Fibroblast of skin of scalp (primary cell): ENCODE measurements around the gene SNRPN. TPM values are rescaled to one million over a fixed set of nuclear protein-coding genes. Genes with fewer than 3 reads are reported as not detected.
"Not testable (repeated sequence)": the region's sequence is repeated elsewhere in the genome, so short reads cannot be mapped to it uniquely, and the experiment has no call there.

Source experiments
- DNase-seq: peaks from one replicate; pipeline ENCODE4 v3.0.0-alpha.2; 2013
- polyA plus RNA-seq, 2 experiments: library from polyadenylated mRNA; unstranded; fragments of 120-200 nt; gene quantifications; one replicate each; pipeline ENCODE4 v1.2.1, GENCODE V29; 2013; ENCODE audit not compliant: insufficient read length in 2 of 2

SNRPN gene
- 107 TPM for polyA plus RNA-seq (2013, experiment 1 of 2; ENCODE audit: insufficient read length)
- polyA plus RNA-seq (2013, experiment 2 of 2; ENCODE audit: insufficient read length), result 116 TPM

DNA sequence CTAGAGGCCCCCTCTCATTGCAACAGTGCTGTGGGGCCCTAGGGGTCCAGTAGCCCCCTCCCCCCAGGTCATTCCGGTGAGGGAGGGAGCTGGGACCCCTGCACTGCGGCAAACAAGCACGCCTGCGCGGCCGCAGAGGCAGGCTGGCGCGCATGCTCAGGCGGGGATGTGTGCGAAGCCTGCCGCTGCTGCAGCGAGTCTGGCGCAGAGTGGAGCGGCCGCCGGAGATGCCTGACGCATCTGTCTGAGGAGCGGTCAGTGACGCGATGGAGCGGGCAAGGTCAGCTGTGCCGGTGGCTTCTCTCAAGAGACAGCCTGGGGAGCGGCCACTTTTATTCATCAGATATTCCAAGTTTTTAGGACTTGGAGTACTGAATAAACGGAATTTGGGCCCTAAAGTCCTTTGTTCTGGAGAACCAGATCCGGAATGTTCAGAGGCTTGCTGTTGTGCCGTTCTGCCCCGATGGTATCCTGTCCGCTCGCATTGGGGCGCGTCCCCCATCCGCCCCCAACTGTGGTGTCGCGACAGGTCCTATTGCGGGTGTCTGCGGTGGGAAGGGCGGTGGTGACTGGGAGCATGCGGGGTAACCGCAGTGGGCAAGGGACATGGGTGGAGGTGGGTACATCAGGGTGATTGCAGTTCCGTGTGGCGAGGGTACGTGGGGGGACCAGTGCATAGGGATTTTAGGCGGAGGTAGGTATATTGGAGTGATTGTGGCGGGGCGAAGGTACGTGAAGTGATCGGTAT, at the start of gene SNRPN, which contains the start of gene SNURF:
Gene SNRPN, plus strand, starts transcription at position 205 of the 748 bp plus-strand sequence. CDS start 19,467 bp downstream, outside the sequence.
Gene SNURF, plus strand, starts transcription at position 205 of the 748 bp plus-strand sequence. Its CDS starts 62 bp downstream, at position 267.
- peak; percentile 68 for DNase-seq

DNA sequence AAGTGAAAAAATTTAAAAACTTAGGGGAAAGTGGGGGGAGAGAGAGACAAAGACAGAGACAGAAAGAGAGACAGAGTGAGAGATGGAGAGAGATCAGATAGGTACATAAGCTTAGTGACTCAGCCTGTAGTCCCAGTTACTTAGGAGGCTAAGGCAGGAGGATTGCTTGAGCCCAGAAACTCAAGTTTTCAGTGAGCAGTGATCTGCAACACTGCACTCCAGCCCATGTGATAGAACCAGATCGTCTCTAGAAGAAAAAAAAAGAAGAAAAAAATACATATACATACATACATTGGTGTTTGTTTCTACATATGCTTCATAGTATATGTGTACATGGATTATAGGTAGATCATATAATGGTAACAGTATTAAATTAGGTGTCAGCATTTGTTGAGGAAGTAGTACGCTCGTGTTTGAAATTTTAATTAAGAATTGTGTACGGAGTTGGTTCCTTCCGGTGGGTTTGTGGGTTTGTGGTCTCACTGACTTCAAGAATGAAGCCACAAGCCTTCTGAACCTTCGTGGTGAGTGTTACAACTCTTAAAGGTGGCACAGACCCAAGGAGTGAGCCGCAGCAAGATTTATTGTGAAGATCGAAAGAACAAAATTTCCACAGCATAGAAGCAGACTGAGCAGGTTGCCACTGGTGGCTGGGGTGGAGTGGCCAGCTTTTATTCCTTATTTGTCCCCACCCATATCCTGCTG, 38.3 kb upstream of the SNRPN start:
- DNase-seq, result no peak

DNA sequence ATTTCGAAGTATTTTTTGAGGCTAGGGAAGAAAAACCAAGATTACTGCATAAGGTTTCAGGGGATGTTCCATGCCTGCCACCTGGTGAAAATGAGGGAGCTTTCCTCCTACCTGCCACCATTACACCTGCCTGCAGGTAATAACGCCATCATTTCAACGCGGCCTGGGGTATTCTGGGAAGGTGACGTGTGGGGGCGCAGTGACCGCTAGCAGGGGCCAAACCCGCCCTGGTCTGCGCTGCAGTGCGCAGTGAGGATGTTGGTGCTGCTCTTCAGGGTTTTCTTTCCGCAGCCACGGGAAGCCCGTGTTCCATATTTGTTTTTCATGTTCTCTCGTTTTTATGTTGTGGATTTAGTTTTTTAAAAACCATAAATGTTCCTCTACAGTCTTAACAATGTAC, 37.4 kb upstream of the SNRPN start:
- no peak for DNase-seq

DNA sequence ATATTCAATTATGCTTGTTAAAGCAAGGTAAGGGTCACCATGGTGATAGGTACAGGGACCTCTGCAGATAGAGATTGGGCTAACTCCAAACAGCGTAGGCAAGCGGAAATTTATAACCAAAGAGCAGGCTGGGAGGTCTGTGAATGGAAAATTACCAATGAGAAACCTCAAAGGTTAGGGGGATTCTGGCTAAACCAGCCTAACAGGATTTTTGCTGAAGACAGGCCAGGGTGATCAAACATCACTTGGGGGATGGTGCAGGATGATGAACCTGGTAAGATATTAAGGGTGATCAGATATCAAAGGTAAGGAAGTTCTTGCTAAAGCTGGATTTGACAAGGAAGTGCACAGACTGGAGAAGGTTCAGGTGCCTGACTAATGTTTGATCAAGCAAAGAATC, 35.3 kb upstream of the SNRPN start:
- DNase-seq, result no peak

DNA sequence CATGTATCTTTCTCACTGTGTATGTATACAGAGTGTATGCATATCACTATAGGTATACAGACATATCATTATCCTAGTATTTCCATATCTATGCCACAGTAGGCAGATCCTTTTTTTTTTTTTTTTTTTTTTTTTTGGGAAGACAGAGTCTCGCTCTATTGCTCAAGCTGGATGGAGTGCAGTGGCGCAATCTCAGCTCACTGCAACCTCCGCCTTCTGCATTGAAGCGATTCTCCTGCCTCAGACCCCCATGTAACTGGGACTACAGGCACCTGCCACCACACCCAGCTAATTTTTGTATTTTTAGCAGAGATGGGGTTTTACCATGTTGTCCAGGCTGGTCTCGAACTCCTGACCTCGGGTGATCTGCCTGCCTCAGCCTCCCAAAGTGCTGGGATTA, 32.0 kb upstream of the SNRPN start:
- DNase-seq, result not testable (repeated sequence)

DNA sequence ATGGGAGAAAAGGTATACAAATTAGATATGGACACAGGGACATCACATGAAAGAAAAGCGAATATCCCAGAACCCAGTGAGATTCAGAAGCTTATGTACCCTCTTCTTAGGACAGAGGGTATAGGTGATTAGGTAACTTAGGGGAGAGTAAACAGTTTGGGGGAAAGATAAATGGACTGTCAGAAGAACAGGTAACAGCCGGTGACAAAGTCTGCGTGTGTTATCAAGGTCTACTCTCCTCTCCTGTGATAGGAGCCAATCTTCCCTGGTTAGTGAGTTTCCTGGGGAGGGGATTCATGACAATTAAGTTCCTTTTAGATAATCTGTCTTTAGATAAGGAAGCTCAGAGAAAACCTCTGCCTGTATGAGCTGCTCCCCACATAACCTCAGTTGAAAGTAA, 30.6 kb upstream of the SNRPN start:
- DNase-seq, result no peak

DNA sequence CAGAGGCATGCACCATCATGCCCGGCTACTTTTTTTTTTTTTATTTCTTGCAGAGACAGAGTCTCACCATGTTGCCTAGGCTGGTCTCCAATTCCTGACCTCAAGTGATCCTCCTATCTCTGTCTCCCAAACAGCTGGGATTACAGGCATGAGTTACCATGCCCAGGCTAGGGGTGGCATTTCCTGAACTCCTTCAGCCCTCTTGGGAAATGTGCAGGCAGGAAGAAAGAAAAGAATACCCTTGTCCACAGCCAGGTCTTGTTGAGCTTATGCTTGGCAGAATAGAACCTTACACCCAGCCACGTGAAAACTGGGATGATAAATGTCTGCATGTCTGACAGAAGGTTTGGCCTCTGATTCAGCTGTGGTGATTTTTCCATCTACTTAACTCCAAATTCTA, 30.2 kb upstream of the SNRPN start:
- DNase-seq, result no peak

DNA sequence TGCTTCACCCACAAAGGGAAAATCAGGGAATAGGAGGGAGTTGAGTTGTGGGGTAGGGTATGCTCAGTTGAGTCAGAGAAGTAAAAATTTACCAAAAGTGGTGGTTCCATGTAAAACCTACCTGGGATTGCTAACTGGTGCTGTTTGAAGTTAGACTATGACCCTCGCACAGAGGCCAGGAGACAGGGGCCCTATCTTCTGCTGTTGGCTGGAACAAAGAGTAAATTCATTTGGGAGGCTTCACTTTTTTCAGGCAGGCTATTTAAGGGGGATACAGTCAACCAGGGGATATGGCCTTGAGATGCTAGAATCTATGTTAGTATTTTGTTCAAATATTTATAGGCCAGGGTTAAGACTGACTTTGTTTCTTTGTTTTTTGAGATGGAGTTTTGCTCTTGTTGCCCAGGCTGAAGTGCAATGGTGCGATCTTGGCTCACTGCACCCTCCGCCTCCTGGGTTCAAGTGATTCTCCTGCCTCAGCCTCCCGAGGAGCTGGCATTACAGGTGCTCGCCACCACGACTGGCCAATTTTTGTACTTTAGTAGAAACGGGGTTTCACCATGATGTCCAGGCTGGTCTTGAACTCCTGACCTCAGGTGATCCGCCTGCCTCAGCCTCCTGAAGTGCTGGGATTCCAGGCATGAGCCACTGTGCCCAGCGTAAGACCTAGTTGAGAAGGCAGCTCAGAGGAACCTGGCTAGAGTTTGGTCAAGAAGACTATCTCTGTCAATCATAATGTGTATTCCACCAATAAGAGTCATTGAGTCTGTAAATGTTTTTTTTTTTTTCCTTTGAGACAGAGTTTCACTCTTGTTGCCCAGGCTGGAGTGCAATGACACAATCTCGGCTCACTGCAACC, 22.7 kb upstream of the SNRPN start:
- not testable (repeated sequence) for DNase-seq

DNA sequence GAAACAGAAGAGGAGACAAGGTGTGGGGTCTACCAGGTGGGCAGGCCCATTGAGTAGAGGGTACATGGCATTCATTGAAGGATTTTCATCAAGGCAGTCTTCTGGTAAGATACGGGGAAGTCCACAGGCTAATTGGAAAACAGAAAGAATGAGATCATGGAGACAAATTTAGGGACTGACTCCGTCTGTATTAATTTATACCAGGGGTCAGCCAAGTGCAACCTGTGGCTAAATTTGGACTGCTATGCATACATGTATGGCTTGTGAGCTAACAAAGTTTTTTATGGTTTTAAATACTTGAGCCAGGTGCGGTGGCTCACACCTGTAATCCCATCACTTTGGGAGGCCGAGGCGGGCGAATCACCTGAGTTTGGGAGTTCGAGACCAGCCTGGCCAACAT, 21.1 kb upstream of the SNRPN start:
- no peak for DNase-seq

DNA sequence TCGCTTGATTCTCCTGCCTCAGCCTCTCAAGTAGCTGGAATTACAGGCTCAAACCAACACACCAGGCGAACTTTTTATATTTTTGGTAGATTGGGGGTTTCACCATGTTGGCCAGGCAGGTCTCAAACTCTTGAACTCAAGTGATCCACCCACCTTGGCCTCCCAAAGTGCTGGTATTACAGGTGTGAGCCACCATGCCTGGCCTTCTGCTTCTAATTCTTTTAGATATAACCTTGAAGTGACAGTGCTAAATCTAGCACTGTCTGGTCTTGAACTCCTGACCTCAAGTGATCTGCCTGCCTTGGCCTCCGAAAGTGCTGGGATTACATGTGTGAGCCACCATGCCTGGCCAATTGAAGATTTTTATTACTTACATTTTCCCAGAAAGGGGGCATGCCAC, 16.6 kb upstream of the SNRPN start:
- DNase-seq, result not testable (repeated sequence)

DNA sequence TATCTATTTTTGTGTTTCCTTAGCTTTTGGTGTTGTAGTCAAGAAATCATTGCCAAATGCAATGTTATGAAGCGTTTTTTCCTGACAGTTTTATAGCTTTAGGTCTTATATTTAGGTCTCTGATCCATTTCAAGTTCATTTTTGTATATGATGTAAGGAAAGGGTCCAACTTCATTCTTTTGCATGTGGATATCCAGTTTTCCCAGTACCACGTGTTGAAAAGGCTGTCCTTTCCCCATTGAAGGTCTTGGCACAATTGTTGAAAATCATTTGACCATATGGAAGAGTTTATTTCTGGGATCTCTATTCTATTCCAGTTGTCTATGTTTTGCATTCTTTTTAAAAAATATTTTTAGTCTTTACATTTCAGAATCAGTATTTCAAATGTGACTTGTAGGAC, 14.6 kb upstream of the SNRPN start:
- DNase-seq, result no peak

DNA sequence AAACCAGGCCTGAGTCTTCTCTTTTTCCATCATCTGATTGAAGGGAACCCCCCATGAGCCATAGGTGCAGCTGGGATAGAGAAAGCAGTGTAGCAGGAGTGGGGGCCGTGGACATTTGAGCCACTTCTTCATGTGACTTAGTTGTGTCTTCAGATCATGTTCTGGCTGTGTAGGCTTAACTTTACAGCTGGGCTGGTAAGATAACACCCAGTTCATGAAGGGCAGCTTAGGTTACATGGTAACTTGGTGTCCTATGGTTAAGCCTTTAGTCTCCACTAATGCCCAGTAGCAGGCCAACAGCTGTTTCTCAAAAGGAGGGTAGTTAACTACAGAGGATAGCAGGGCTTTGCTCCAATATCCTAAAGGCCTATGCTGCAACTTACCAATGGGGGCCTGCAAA, 11.4 kb upstream of the SNRPN start:
- DNase-seq, result no peak

DNA sequence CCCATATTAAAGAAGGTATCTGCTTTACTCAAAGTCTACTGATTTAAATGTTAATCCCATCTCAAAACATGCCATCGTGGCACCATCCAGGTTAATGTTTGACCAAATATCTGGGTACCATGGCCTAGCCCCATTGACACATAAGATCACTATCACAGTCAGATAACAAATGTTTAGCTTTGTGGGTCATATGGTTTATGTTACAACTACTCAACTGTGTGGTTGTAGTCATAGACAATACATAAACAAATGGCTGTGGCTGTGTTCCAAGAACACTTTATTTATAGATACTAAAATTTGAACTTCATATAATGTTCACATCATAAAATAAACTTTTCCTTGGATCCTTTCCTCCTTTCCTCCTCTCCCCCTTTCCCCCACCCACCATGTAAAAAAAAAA, 9.8 kb upstream of the SNRPN start:
- DNase-seq, result no peak

DNA sequence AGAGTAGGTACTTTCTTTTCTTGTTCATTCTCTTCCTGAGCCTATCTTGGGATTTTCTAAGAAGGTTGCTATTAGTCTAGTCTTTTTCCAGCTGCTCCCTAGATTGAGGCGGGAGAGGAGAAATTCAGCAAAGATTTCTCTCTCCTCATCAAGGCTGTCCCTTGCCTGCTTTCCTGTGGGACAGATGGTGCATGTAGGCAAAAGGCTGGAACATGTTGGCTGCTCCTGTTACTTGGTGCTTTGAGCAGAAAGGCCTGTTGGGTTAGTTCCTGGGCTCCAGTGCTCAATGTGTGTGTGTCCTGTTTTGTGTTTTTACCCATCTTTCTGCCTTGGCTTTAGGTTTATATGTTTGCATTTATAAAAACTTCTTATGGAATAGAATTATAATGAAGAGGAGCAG, 9.1 kb upstream of the SNRPN start:
- DNase-seq, result no peak

DNA sequence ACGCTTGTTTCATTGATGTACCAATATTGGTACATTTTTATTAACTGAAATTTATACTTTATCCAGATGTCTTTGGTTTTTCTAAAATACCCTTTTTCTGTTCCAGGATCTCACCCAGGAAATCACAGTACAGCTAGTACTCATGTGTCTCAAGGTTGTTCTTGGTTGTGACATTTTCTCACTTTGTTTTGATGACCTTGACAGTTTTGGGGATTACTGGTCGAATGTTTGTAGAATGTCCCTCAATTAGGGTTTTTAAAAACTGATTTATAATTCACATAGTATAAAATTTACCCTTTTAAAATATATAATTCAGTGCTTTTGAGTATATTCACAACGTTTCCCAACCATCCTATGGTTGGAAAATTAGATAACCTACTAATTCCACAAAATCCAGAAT, 6.3 kb upstream of the SNRPN start:
- DNase-seq, result no peak

DNA sequence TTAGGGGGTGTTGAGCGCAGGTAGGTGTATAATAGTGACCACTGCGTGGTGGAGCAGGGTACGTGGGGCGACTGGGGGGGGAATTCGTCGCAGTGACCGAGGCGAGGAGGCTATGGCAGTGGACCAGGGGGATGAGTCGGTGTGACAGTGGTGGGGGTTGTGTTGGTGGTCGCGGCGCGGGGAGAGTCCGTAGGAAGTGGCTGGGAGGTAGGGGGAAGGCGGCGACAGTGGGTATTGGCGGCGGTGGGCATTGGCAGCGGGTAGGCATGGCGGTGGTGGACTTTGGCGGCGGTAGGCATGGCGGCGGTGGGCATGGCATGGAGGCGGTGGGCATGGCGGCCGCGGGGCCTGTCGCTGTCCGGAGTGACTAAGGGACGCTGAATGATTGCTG, 739 bp downstream of the SNRPN start:
- no peak for DNase-seq

DNA sequence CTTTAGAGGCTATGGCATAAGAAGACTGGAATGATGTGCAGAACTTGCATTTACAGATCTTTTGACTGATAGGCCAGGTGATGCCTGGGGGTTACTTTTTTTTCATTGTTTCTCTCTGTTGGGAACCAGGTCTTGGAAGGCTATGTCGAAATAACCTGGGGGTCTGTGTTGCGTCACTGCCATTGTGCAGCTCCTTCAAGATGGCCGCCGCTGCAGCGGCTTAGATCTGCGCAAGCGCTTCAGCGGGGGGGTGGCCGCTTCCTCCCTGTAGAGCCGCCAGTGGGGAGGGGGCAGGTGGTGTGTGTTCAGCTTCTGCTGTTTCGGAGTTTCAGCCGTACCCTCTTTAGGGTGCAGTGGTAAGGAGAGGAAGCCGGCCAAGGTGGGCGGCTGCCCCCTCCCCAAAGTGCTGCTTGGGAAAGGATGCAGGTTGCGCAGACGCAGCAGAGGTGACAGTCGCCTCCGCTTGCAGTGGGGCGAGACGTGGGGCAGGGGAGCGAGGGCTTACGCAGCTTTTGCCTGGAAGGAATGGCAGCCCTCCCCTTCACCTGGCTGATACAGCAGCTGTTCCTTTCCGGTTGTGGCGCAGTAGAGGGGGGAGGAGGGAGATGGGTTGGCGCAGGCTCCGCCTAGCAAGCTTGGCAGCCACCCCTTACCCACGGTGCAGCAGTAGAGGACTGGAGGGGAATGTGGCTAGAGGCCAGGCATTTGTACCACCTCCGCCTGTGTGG, 1.5 kb downstream of the SNRPN start:
- peak; percentile 64 for DNase-seq

DNA sequence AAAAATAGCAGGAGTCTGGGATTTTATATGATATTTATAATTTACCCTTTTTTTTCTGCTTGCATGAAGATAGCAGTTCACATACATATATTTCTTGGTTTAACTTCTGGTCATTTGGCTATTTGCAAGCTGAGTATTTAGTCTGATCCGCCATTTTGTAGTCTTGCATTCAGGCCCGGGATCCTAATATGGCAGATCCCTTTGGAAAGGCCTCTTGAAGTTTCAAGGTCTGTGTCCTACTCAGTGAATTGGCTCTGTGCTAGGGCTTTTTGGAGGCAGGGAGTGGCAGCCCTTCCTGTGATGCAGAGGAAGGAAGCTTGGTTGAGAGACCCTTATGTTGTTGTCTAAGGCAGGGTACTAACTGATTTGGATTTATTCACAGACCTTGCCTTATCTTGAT, 2.9 kb downstream of the SNRPN start:
- no peak for DNase-seq

DNA sequence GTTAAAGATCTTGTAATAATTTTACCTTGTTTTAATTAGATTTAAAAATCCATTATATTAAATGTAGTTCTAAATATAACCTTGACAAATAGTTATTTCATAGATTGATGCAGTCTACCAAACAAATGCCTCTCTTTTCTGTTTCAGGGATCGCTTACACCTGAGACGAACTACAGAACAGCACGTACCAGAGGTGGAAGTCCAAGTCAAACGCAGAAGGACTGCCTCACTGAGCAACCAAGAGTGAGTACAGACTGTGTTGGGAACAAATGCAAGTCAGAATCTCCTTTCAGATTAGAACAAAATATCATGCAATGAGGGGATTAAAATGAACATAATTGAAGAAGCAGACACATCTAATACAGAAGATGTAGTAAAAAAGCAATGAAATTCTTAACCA, 7.2 kb downstream of the SNRPN start:
- no peak for DNase-seq

DNA sequence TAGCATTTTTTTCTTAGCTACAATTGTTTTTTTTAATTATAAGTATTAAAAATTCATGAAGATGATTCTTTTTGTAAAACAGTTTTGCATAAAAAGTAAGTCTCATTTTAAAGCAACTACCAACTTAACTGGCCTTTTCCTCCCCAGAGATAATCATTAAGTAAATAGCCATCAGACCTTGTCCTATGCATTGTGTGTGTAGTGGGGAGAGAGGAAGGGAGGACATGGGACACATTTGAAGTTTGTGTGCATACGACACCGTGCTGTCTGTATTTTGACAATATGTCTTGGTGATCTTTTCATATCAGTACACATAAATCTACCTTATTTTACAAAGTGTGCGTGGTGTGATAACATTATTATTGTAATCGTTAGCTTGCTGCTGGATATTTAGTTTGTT, 8.1 kb downstream of the SNRPN start:
- no peak for DNase-seq

DNA sequence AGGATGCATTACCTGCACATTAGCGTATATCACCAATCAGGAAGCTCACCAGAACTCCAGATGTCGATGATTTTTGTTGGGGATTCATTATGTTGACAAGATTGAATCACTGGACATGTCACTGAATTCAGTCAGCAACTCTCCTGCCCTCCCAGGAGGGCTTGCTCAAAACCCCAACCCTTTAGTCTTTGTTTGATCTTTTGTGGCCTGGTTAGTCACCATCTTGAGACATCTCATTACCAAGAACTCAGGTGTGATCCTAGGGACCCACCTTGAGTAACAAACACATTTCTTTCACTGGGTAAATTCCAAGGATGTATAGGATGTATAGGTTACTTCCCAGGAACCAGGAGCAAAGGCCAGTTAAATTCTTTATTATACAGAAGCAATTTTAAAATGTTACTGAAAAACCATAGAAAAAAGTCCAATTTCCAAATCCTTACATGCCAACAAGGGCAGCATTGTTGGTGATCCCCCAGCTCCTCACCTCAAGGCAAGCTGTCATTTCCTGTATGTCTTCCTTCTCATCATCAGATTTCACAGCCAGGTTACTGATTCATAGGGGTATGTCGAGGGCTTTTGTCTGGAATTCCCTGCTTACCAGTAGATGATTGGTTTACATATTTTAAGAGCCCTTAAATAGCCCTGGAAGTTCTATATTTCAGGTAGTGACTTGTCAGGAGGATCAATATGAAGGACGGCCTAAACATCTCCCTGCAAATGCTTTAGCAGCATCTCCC, 11.7 kb downstream of the SNRPN start:
- DNase-seq, result no peak

DNA sequence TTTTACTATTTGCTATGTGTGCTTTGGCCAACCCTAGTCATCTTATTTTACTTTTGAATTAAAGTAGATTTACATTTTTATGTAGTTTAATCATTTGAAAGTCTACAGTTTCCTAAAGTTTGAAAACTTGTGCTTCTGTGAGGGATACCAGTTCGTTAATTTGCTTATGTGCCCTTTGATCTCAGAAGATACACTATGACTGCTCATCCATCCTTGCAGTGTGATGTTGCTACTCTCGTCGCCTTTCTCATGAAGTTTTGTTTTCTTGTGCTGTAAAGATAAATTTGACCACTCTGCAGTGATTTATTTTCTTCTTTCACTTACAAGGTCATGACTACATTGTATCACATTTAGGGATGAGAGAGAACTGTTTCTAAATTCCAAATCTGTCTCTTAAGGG, 16.3 kb downstream of the SNRPN start:
- DNase-seq, result no peak
